Stimulated activated CD8-positive, alpha-beta memory T cell treated with anti-CD3 and anti-CD28 coated beads, Interleukin-15, amount 100 ng/mL, for 1 hour (primary cell): ENCODE measurements around the gene PIAS3.
A peak's percentile ranks its signal among the peaks of the same experiment; 100 is the strongest.
"Not testable (repeated sequence)": the region's sequence is repeated elsewhere in the genome, so short reads cannot be mapped to it uniquely, and the experiment has no call there.

ENCODE experiments used
- DNase-seq: peaks from one replicate; pipeline ENCODE4 v3.0.0-alpha.2; 2020; ENCODE audit warnings: low read depth

PIAS3 gene

GRCh38 chr1:145874646-145875045, 15.8 kb upstream of the PIAS3 start:
- DNase-seq, result no peak

- DNase-seq, result no peak
Measured at GRCh38 chr1:145871994-145872924, 13.4 kb upstream of the PIAS3 start.

- DNase-seq, result no peak
Measured at GRCh38 chr1:145868232-145868631, 9.4 kb upstream of the PIAS3 start.

- DNase-seq, result no peak
Measured at GRCh38 chr1:145863282-145864018, 4.6 kb upstream of the PIAS3 start.

GRCh38 chr1:145859491-145860023, 676 bp upstream of the PIAS3 start:
- peak; percentile 62 for DNase-seq

GRCh38 chr1:145858238-145858900, 512 bp downstream of the PIAS3 start:
- DNase-seq, result peak; percentile 26

- no peak for DNase-seq
Measured at GRCh38 chr1:145857170-145857569, 1.7 kb downstream of the PIAS3 start.

- no peak for DNase-seq
Measured at GRCh38 chr1:145855426-145855948, 3.4 kb downstream of the PIAS3 start.

- no peak for DNase-seq
Measured at GRCh38 chr1:145849356-145850160, 9.3 kb downstream of the PIAS3 start.

GRCh38 chr1:145847827-145848226, 11.1 kb downstream of the PIAS3 start:
- DNase-seq, result no peak

GRCh38 chr1:145846201-145846612, 12.7 kb downstream of the PIAS3 start:
- no peak for DNase-seq

GRCh38 chr1:145845514-145846161, 13.2 kb downstream of the PIAS3 start, which contains the start of gene NUDT17:
NUDT17 (plus strand) TSS chr1:145845630; CDS start chr1:145845641, 11 bp downstream.
- DNase-seq, result peak; percentile 64

- DNase-seq, result no peak
Measured at GRCh38 chr1:145845144-145845513, 13.8 kb downstream of the PIAS3 start.

GRCh38 chr1:145843031-145843430, 15.8 kb downstream of the PIAS3 start:
- DNase-seq, result no peak

GRCh38 chr1:145837656-145838055, 21.2 kb downstream of the PIAS3 start:
- no peak for DNase-seq

GRCh38 chr1:145830810-145831209, 28.1 kb downstream of the PIAS3 start:
- not testable (repeated sequence) for DNase-seq

GRCh38 chr1:145828367-145829026, 30.4 kb downstream of the PIAS3 start:
- DNase-seq, result no peak

- no peak for DNase-seq
Measured at GRCh38 chr1:145827966-145828365, 30.9 kb downstream of the PIAS3 start.

GRCh38 chr1:145826030-145826429, 32.9 kb downstream of the PIAS3 start:
- no peak for DNase-seq

GRCh38 chr1:145824499-145824842, 34.4 kb downstream of the PIAS3 start:
- DNase-seq, result no peak
